Mesenteric fat pad (tissue), 1 donor: ENCODE measurements around the gene NEDD4L. TPM values are rescaled to one million over a fixed set of nuclear protein-coding genes. Genes with fewer than 3 reads are reported as not detected.

Experiments used
- DNase-seq: peaks from one replicate; pipeline ENCODE4 v3.0.0-alpha.2; 2020; ENCODE audit warnings: low spot score
- microRNA-seq: library from miRNA; unstranded; fragments of <30 nt; microRNA quantifications from one replicate; pipeline ENCODE4 v1.2.0, GENCODE V29; 2020; ENCODE audit warnings: borderline number of aligned reads
- total RNA-seq: library from RNA; stranded (reverse); fragmentation: NEBNext Ultra II Directional; extraction: Animal tissue kit (Norgen Biotek cat#: 25700); gene quantifications from one replicate; pipeline ENCODE4 v1.2.1, GENCODE V29; 2021
- donor health status: DM: yes; HTN: yes; CAD: no.

Gene NEDD4L
- total RNA-seq, 1 donor from 2014 or later = 43.7 TPM

DNA sequence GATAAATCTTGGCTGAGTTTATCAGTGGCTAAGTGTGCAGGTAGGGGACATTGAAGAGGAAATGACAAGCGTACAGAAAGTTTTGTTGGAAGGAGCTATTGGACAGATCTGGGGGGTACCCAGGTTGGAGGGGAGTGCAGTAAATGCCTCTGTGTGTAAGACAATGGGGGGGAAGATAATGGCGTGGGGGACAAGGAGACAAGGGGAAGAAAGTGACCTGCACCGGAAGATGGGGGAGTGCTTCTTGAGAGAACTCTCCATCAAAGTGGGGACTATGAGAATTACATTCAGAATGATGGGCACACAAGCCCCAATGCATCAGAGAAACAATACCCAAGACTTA is 394.9 kb downstream of the NEDD4L start:
- no peak for DNase-seq

DNA sequence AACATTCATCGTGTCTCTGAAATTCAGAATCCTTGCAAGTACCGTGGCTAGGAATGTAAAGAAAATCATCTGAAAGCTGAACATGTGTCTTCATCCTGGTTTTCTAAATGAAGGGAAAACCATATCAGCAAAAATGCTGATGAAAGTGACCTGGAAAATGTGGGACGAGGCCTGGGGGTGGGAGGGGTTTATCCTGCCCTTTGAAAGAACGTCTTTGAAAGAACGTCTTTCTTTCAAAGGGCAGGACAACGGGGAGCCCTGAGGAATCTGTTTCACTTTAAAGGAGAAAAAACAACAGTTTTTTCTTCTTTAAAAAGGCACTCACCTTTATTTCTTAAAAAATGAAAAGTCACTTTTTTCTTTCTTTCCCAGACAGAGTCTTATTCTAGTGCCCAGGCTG is 399.6 kb downstream of the NEDD4L start:
- no peak for DNase-seq

DNA sequence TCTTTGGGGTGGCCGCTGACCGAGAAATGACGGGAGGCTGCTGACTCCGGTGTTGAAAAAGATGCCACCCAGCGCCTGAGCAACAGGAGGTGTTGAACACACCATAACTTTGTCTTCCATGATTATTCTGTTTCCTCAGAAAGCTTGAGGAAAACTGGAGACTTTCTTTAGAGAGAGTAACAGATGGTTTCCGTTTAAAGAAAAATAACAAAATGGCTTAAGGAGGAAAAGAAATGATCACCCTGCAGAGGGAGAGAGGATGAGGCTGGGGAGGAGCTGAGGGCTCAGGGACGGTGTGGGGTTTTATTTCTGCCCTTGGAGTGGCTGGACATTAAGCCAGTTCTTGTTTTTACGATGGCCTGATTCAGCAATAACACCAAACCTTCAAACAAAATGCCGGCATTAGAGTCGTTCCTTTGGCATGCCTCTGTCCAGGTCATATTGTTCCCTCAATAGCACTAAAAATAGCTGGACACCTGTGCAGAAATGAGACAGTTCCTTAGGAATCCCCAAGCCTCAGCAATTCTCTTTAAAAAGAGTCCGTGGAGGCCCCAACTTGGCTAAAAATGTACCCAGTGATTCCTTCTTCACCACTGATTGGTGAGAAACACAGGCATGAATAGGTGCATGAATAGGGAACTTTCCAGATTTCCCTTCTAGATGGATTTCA is 402.5 kb downstream of the NEDD4L start:
- DNase-seq = no peak

GRCh38 chr18:58447402-58448095 is 403.5 kb downstream of the NEDD4L start:
- no peak for DNase-seq

- DNase-seq = no peak
These were observed 405.4 kb downstream of the NEDD4L start for GRCh38 chr18:58449464-58449863.

Small RNAs within 50 kb of the gene (microRNA-seq; reads per million reads assigned to microRNA genes)
- not detected for gene MIR3591

Other genes with a start within 250 kb of the NEDD4L start
- gene ATP8B1, start 240.9 kb upstream of the NEDD4L start, total RNA-seq = 7.8 TPM